NCI-H2081 (cell line): Measurements from ENCODE around the gene RPA1.

Source experiments
- DNase-seq, 2 experiments: peaks; one replicate each; lab custom pipeline; 2025; lab: John Stamatoyannopoulos, UW

Gene RPA1

DNA sequence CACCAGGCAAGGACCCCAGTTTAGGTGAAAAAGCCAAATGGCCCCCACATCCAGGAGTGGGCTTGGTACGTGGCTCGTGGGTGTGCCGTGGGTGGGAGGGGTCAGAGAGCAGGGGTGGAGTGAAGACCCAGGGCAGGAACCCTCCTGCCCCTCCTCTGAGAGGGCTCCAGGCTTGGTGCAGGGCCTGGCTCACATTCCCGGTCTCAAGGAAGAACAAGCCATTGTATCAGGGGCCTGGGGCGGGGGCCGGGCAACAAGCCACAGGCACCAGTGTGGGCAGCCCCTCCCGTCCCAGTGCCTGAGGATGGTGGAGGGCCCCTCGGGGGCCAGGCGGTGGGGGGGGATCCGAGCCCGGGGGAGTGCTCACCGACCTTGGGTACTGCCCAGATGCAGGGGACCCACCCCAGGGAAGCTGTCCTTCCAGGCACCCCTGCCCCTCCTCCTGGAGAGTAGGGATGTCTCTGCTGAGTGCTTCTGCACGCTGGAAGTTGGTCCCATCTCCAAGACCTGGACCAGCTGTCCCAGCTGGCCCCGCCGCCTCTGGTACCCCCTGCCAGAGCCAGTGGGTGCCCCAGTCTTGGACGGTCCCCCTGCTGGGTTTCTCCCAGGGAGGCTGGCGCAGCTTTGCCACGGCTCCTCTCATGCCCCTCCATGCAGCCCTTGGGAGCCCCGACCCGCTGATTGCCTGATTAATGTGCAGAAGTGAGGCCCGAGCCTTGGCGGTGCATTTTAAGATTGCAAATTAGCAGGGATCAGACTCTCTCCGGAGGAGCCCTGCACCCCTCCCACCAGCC, 111.7 kb downstream of the RPA1 start:
- no peak for DNase-seq

DNA sequence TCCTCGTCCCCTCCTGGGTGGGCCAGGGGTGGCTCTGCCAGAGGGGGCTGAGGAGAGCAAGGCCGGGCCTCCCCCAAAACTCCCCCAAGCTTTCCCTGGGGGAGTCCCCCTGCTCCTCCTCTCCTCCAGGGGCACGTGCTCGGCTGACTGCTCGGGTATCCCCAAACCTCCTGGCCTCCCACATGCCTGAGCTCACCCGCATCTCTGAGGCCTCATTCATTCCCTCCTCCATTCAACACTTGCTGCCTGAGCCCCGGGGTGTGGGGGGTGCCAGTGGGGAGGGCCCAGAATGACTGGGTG, 112.2 kb downstream of the RPA1 start:
- DNase-seq, result no peak

DNA sequence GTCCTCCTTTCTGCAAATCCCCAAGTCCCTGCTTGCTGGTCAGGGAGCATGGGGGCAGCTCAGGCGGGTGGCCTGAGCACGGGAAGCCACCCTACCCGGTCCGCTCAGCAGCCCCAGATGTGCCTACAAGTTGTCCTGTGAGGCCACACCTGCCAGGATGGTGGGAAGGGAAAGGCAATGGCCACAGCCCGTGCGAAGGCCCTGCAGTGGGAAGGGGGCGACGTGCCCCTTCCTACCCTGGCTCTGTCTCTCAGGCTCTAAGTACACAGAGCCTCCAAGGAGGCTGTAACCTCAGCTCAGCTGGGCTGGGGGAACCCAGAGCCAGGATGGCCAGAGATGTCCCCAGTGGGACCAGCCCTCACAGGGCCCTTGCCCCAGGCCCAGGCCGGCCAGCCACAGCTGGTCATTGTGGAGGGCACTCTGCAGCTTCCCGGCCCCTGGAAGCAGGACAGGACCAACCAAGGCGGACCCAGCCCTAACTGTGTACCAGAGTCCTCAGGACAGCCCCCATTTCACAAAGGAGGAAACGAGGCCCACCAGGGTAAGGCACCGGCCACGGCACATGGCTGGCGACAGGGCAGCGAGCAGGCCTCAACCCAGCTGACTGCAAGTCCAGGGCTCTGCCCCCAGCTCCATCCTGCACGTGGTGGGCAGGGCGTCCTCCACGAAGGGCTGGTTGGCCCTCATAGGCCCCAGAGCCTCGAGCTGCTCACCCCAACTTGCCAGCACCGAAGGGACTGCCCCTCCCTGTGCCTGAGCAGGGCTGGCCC, 113.0 kb downstream of the RPA1 start:
- no peak for DNase-seq

DNA sequence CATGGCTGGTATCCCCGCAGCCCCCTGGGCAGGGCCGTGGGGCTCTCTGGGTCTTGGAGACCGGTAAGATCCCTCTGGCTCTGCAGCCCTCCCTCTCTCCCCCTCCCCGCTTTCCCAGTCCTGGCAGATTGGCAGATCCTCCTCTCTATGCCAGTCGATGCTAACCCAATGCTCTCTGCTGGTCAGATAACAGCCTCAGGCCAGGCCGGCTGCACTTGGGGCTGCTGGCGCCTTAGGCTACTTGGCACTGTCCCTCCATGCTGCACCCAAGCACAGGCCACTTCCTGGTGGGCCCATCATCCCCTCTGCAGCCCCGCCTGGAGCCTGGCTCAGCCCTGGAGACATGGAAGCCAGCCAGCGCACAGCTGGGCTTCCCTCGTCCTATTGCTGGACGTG, 113.6 kb downstream of the RPA1 start:
- DNase-seq, result no peak

DNA sequence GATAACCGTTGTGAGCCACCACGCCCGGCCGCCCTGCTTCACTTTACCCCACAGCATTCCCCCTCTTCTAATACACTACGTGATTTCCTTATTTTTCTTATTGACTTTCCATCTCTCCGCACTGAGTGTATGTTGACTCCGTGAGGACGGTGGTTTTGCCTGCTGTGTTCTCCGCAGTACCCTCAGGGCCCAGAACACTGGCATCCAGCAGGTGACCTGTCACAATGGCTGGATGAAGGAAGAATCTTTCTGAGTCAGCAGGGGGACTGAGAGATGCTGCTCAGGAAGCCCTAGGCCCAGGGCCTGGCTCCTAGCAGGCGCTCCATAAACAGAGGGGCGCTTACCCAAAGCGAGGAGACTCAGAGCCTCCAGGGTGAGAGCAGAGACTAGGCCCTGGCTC, 115.8 kb downstream of the RPA1 start:
- no peak for DNase-seq

DNA sequence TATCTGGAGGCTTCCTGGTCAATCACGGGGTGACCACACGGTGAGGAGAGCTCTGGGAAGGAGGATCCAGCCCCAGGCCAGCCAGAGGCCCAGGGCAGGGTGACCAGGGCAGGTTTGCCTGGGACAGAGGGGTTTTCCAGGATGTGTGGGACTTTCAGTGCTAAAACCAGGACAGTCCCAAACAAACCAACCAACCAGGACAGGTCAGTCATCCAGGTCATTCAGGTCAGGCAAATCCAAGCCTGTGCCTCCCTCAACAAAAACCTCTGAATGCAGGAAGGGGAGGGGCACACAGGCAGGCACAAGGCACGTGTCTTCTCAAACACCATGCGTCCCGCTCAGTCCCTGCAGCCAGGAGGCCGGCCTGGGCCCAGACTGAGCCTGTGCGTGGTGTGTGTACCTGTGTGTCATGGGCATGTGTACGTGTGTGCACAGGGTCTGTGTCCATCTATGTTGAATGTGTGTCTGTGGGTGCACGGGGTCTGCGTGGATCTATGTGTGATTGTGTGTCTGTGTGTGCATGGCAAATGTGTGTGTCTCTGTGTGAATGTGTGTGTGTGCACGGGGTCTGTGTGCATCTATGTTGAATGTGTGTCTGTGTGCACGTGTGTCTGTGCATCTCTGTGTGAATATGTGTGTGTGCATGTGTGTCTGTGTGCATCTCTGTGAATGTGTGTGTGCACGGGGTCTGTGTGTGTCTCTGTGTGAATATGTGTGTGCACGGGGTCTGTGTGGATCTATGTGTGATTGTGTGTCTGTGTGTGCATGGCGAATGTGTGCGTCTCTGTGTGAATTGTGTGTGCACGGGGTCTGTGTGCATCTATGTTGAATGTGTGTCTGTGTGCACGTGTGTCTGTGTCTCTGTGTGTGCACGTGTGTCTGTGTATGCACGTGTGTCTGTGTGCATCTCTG, 116.5 kb downstream of the RPA1 start:
- DNase-seq, result no peak

DNA sequence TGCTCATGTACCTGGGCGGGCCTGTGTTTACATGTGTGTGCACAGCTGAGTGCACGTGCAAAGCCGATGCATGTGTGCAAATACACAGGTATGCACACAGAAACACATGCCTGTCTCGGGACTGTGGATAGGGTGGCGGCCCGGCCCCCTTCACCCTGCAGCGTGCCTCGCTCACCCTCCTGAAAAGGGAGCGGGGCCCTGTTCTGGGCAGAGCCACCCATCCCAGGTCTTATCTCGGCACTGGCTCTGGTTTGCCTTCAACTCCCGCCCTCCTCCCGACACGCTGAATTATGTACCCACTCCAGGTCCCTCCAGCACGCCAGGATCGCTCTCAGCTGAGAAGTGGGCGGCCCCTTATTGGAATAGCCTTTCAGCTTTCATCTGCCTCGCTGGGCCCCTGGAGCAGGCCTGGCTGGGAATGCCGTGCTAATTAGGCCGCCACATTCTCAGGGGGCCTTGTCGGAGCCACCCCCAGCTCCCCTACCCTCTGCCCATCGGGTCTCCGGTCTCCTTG, 117.5 kb downstream of the RPA1 start:
- DNase-seq, result no peak

DNA sequence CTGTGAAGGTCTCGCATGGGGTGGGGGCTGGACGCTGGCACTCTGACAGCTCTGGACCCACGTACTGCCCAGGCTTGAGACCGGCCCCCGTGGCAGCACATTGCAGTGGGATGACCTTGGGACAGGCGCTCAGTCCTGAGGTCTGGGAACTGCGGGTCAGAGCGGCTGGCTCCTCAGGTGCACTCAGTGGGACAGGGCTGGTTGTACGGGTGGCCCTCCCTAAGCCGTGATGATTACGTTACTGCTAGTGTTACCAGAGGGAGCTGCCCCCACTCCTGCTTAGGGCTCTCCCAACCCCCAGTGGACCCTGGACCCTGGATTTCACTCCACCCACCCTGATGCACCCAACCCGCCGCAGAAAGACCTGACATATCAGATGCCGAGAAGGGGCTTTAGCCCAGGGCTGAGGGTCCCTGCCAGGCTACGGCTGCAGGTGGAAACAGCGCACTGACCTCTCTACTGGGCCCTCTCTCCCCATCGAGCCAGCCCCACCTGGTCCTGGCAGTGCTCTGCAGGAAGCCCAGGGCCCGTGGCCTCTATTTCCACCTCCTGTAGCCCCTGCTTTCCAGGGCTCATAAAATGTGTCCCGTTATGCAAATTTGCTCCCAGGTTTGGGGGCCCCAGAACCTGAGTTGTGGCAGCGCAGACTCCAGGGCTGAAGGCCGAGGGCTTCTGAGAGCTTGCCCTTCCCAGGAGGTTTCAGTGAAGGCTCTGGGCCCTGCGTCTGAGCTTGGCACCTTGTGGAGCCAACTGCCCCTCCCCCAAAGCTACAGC, 118.1 kb downstream of the RPA1 start:
- no peak for DNase-seq

DNA sequence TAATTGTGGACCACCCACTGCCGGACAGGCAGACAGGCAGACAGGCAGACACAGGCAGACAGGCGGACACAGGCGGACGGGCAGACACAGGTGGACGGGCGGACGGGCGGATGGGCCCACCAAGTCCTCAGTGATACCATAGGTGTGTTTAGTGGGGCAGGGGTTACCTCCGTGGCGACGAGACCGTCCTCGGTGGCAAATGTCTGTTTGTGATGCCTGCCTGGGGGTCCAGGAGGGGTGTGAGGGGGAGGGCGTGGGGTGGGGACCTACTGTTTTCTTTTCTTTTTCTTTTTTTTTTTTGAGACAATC, 118.7 kb downstream of the RPA1 start:
- no peak for DNase-seq
